ENCODE measurements around the gene ZKSCAN3.
"Not testable (repeated sequence)": the region's sequence is repeated elsewhere in the genome, so short reads cannot be mapped to it uniquely, and the experiment has no call there.

Gene ZKSCAN3

DNA sequence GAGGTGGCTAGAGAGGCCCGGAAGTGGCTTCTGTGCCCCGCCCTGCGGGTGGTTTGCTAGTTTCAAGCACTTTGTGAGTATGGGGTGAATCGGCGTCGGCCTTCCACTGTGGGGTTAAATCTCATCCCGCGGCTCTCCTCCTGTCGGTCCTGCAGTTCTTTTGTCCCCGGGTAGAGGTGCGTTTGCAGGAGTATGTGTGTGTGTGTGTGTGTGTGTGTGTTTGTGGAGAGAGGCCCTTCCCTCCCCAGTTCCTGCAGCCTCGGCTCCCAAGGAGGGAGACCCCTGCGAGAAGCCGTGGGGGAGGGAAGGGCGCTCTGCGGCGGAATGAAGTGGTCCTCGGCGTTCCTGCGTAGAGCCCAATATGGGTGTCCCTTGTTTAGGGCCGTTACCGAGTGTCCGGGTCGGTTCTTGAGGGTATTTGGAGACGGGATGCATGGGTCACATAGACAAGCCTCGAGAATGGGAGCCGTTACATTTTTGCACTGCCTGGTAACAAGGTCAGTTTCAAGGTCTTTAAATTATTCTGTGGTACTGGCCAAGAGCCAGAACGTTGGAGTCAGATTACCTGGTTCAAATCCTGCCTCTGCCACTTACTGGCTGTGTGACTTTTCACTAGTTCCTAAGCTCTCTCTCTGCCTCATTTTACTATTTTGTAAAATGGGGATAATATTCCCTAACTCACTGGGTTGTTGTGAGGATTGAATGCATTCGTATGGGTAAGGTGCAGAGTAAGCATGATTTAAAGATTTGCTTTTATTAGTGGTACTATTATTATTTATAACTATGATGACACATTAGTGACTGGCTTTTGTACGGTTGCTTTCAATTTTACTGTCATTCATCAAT is at the start of gene ZKSCAN3:
Gene ZKSCAN3 (plus strand): TSS at position 56 of the 846 bp plus-strand sequence. CDS start 9,640 bp downstream, outside the sequence.
- peak; percentile 76 for DNase-seq (ENCODE audit: low read depth)
- TF ChIP-seq, protein P1, sequence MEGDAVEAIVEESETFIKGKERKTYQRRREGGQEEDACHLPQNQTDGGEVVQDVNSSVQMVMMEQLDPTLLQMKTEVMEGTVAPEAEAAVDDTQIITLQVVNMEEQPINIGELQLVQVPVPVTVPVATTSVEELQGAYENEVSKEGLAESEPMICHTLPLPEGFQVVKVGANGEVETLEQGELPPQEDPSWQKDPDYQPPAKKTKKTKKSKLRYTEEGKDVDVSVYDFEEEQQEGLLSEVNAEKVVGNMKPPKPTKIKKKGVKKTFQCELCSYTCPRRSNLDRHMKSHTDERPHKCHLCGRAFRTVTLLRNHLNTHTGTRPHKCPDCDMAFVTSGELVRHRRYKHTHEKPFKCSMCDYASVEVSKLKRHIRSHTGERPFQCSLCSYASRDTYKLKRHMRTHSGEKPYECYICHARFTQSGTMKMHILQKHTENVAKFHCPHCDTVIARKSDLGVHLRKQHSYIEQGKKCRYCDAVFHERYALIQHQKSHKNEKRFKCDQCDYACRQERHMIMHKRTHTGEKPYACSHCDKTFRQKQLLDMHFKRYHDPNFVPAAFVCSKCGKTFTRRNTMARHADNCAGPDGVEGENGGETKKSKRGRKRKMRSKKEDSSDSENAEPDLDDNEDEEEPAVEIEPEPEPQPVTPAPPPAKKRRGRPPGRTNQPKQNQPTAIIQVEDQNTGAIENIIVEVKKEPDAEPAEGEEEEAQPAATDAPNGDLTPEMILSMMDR (conservative IDR thresholded peaks at IDR 0.05; ENCODE audit: low read depth, low read length), result no peak
- peak within 1 kb of the TSS; percentile 84 for H3K4me3 ChIP-seq (ENCODE audit: low read depth, low read length)

DNA sequence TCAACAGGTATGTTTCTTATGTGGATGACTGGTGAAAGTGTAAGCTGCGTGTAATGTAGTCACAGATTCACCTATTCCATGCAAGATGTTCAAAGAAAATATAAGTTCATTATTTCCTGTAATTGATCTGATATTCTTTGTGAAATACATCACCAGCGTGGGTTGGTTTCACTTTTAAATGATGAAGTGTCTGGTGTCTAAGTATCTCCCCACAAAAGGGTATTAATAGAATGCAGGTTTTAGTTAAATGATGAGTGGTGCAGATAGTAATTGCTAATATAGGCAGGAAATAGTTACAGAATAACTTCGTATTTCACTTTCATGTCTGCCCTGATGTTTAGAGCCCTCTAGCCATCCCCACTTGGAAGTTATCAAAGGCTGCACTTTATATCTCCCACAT is 46.2 kb upstream of the ZKSCAN3 start:
- no peak overlapping the region for H3K4me3 ChIP-seq (ENCODE audit: low read depth, low read length)
- DNase-seq (ENCODE audit: low read depth), result no peak
- TF ChIP-seq, protein P1 (conservative IDR thresholded peaks at IDR 0.05; ENCODE audit: low read depth, low read length), result no peak

- H3K4me3 ChIP-seq (ENCODE audit: low read depth, low read length); DNase-seq (ENCODE audit: low read depth): not testable (repeated sequence)
Measured at GRCh38 chr6:28306363-28306762, 43.4 kb upstream of the ZKSCAN3 start.

GRCh38 chr6:28311139-28311823 is 38.5 kb upstream of the ZKSCAN3 start:
- DNase-seq (ENCODE audit: low read depth), result no peak
- no peak overlapping the region for H3K4me3 ChIP-seq (ENCODE audit: low read depth, low read length)
- TF ChIP-seq, protein P1 (conservative IDR thresholded peaks at IDR 0.05; ENCODE audit: low read depth, low read length), result no peak

- H3K4me3 ChIP-seq (ENCODE audit: low read depth, low read length), result no peak overlapping the region
- DNase-seq (ENCODE audit: low read depth), result no peak
- TF ChIP-seq, protein P1 (conservative IDR thresholded peaks at IDR 0.05; ENCODE audit: low read depth, low read length), result no peak
Measured at GRCh38 chr6:28312939-28313338, 36.8 kb upstream of the ZKSCAN3 start.

DNA sequence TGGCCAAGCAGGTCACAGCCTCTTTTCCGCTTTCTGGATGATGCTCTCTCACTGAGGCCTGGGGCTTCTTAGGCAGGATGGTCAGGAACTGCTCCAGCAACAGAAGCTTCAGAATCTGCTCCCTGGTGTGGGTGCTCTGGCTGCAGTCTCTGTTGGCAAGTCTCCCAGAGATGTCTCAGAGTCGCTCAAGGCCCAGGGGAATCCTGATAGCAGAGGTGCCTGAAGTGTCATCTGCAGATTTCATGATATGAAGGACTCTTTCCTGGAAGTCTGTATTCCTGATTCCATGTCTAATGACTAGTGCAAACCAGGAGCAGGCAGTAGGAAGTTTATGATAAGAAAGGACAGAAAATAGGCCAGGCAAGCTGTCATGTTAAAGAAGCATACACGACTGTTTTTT is 34.1 kb upstream of the ZKSCAN3 start:
- H3K4me3 ChIP-seq (ENCODE audit: low read depth, low read length), result no peak overlapping the region
- TF ChIP-seq, protein P1 (conservative IDR thresholded peaks at IDR 0.05; ENCODE audit: low read depth, low read length), result no peak
- peak; percentile 13 for DNase-seq (ENCODE audit: low read depth)

GRCh38 chr6:28317866-28318265 is 31.9 kb upstream of the ZKSCAN3 start:
- DNase-seq (ENCODE audit: low read depth); H3K4me3 ChIP-seq (ENCODE audit: low read depth, low read length): not testable (repeated sequence)

DNA sequence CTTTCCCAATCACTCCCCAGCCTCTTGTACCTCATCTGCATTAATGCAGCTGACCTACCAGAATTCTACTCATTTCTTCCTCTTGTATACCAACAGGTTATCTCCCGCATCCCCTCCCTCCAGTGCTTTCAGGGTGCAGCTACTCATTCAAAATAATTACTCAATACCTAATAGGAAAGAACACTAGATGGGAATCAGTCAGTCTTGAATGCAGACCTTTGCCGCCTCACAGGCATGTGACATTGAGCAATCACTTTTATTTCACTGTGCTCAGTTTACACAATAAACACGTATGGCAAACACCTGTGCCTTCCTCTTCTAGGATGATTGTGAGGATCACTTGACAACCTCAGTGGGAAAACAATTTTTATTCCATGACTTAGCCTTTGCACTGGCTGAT is 27.1 kb upstream of the ZKSCAN3 start:
- TF ChIP-seq, protein P1 (conservative IDR thresholded peaks at IDR 0.05; ENCODE audit: low read depth, low read length), result no peak
- no peak overlapping the region for H3K4me3 ChIP-seq (ENCODE audit: low read depth, low read length)
- no peak for DNase-seq (ENCODE audit: low read depth)

All from choroid plexus epithelial cell (primary cell).